Inflammatory macrophage treated with lipopolysaccharide for 1 hour (primary cell): ENCODE measurements around the gene DCST2.
"Not testable (repeated sequence)": the region's sequence is repeated elsewhere in the genome, so short reads cannot be mapped to it uniquely, and the experiment has no call there.

Experiments
- DNase-seq, 2 donors: peaks; one replicate each; pipeline ENCODE4 v3.0.0-alpha.2; 2020 to 2022

DCST2 gene

GRCh38 chr1:154995301-154995983 lies 38.1 kb downstream of the DCST2 start:
- peak; percentile 45 to 64 for DNase-seq

GRCh38 chr1:154994591-154994990 lies 39.0 kb downstream of the DCST2 start:
- DNase-seq: no peak

DNA sequence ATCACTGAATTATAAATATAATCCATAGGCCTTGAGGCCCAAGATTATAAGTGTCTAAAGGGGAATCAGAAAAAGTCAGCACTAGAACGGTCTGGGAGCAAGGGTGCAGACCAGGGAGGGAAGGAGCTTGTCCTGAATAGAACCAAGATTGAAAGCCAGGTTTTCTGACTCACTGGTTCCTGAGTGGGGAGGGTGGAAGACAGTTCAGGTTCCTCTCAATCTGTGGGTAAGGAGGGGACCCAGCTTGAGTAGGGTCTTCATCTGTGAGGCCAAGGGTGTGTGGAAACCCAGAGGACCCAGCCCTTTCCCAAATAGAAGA lies 39.4 kb downstream of the DCST2 start:
- DNase-seq: no peak

GRCh38 chr1:154993572-154994268 lies 39.9 kb downstream of the DCST2 start, which contains the start of gene LENEP:
Gene LENEP, plus strand, starts transcription at chr1:154993586. Its CDS starts 22 bp downstream, at chr1:154993608.
- DNase-seq: no peak

- no peak for DNase-seq
These were observed 40.6 kb downstream of the DCST2 start for GRCh38 chr1:154992721-154993571.

- DNase-seq: no peak
These were observed 43.3 kb downstream of the DCST2 start for GRCh38 chr1:154990276-154990675.

DNA sequence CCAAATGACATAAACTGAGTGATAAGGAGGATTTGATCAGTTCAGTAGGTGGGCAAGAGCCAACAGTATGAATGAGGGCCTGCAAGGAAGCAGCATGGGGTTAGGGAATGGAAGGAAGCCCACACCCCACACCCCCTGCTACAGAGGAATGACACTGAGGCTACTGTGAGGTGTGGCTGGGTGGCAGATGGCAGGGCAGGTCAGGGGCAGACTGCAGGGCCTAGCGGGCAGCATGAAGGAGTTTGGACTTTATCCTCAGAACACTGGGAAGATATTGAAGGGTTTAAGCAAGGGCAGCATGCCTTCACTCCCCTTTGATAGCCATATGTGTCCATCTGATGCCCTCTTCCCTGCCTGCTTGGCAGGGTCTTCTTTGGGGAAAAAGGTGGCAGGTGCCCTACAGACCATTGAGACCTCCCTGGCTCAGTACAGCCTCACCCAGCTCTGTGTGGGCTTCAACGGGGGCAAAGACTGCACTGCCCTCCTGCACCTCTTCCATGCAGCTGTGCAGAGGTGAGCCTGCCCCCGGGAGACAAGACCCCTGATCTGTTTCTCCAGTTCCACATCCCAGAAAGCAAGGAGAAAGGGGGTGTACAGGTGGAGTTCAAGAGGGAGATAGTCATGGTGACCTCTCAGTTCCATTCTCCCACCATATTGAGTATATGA lies 44.3 kb downstream of the DCST2 start:
- DNase-seq: no peak

- DNase-seq: no peak
These were observed 45.3 kb downstream of the DCST2 start for GRCh38 chr1:154988058-154988954.

GRCh38 chr1:154987326-154987725 lies 46.3 kb downstream of the DCST2 start:
- no peak for DNase-seq

- DNase-seq: not testable (repeated sequence)
These were observed 46.8 kb downstream of the DCST2 start for GRCh38 chr1:154986736-154987135.

DNA sequence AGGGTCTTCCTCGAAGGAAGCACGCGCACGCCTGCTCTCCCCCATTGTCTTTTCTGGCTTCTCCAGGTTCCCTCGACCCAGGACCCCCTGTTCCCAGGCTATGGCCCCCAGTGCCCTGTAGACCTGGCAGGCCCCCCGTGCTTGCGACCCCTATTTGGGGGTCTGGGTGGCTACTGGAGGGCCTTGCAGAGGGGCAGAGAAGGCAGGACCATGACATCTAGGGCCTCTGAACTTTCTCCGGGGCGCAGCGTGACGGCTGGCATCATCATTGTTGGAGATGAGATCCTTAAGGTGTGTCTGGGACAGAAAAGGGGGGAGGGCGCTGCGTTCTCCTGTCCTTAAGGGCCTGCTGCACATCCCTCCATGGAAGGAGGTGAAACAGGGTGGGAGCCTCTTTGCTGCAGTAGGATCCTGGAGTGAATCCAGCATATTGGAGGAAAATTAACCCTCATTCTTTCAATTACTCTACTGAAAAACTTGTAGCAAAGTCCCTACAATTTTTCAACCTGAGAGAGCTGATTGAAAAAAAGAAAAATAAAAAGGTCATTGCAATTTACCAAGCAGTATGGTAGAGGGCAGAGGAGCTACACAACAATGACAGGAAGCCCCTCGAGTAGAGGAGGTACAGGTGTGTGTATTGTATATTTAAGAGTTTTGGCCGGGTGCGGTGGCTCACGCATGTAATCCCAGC lies 49.7 kb downstream of the DCST2 start:
- DNase-seq: no peak

GRCh38 chr1:154982897-154983648 lies 50.5 kb downstream of the DCST2 start, which contains the start of gene FLAD1:
Gene FLAD1, plus strand, starts transcription at chr1:154983344. Its CDS starts 351 bp downstream, at chr1:154983695.
- DNase-seq: peak; percentile 99 to 100

DNA sequence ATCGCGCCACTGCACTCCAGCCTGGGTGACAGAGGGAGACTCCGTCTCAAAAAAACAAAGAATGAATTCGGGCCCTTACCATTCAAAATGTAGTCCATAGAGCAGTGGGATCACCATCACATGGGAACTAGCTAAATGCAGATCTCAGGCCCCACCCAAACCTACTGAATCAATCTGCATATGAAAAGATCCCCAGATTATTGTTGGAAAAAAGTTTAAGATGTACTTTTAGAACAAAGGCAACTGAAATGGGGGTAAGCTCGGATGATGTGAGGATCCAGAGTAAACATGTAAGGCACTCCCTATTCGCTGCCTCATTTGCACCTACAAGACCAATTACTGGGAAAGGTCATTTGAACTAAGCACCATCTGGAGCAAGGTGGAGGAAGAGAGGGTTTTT lies 51.2 kb downstream of the DCST2 start:
- DNase-seq: no peak

GRCh38 chr1:154978360-154978759 lies 55.2 kb downstream of the DCST2 start:
- DNase-seq: no peak

DNA sequence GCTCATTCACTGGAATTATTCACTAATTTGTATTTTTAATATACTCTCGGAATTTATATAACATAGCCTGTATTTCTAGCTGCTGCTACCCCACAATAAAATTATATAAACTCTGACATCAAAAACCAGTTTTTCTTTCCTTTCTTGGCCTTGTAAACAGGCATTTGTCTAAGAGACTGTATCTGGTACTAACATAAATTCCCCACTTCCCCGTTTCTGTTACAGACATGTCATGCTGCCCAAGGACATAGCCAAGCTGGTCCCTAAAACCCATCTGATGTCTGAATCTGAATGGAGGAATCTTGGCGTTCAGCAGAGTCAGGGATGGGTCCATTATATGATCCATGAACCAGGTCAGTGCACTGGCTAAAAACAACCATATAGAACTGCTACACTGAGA lies 55.8 kb downstream of the DCST2 start:
- not testable (repeated sequence) for DNase-seq

DNA sequence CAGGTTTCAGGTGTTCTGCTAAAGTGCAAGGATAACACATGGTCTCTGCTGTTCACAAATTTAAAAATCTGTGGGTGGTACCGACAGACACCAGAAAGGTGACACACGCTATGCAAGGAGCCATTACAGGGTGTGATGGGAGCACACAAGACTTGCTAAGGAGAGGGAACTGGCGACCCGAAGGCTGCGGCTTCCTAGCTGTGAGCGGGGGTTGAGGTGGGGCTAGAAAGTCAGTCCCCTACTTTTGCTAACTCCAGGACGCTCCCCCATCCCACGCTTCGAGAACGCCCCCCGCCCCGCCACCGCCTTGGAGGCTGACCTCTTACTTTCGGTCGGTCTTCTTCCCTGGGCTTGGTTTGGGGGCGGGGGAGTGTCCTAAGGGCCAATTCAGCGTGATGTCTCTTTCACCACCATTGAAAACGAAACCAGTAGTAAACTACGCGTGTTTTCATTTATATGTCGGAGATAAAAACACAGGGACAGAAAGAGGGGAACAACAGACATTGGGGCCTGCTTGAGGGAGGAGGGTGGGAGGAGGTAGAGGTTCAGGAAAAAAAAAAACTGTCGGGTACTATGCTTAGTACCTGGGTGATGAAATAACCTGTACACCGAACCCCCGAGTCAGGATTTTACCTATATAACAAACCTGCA lies 58.0 kb downstream of the DCST2 start:
- DNase-seq: peak; percentile 74 to 83

GRCh38 chr1:154974808-154975408 lies 58.7 kb downstream of the DCST2 start:
- DNase-seq: peak; percentile 95 to 97

DNA sequence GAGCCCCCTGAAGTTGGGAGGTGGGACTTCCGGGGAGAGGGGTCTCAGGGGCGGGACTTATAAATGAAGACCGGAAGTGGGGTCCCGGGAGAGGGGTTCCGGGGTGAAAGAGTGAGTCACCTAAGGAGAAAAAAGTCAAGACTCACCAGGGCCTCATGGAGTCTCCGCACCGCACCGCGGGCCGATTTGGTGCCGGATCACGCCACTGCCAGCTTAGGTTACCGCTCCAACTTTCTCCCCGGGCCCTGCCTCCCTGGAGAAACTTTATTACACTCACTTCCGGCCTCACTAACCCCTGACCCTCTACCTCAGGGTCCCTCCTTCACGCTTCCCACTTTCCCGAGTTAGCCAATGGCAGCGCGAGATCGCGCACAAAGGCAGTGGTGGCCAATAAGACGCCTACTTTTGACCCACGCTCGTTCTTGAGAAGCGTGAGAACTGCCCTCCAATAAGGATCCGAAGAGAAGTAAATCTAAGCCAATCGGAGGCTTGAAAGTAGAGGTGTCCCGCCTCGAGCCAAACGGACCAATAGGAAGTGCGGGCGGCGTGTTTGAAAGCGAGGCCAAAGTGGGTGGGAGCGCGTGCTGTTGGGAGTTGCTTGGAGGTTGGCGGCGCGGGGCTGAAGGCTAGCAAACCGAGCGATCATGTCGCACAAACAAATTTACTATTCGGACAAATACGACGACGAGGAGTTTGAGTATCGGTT lies 59.3 kb downstream of the DCST2 start, which contains the start of gene CKS1B:
Gene CKS1B, plus strand, starts transcription at position 580 of the 706 bp plus-strand sequence. Its CDS starts 65 bp downstream, at position 645.
- DNase-seq: peak; percentile 99 to 100
